A673 (cell line): ENCODE results near the gene EDAR. TPM values are rescaled to one million over a fixed set of nuclear protein-coding genes. Genes with fewer than 3 reads are reported as not detected.

Source experiments
- BruUV-seq: library from RNA; stranded (reverse); fragments of 400-500 nt; replicated peaks from 2 replicates; lab custom pipeline; 2021; lab: Mats Ljungman, UMichigan
- CTCF ChIA-PET: fragments of 300-600 bp; sonication (Branson Sonifier 250); formaldehyde crosslinking; loops from one replicate; lab custom pipeline; 2022; ENCODE audit warnings: antibody characterized with exemption; lab: Charles Lee
- POLR2A ChIA-PET: fragments of 300-600 bp; sonication (Branson Sonifier 250); formaldehyde crosslinking; loops from one replicate; lab custom pipeline; 2022; ENCODE audit warnings: antibody characterized with exemption; ENCODE audit not compliant: low non-redundant PET; lab: Charles Lee
- DNase-seq: peaks from one replicate; pipeline ENCODE4 v3.0.0-alpha.2; 2015; ENCODE audit warnings: low spot score
- H3K27ac ChIP-seq: fragments of 200-600 bp; sonication (generic); 2 replicates; pipeline ENCODE4 v1.5.1; 2016; ENCODE audit warnings: mixed run types, low read depth, mild to moderate bottlenecking, mixed read lengths, antibody characterized with exemption, low read length; ENCODE audit not compliant: poor library complexity, severe bottlenecking
- H3K27me3 ChIP-seq: fragments of 200-600 bp; sonication (generic); replicated peaks from 2 replicates; pipeline ENCODE4 v1.6.1; 2017; ENCODE audit warnings: mixed run types, low read depth, mild to moderate bottlenecking, mixed read lengths, antibody characterized with exemption, low read length; ENCODE audit not compliant: insufficient read depth, poor library complexity
- H3K36me3 ChIP-seq: fragments of 200-600 bp; sonication (generic); 2 replicates; pipeline ENCODE4 v1.6.1; 2016; ENCODE audit warnings: mixed run types, mild to moderate bottlenecking, mixed read lengths, antibody characterized with exemption, low read length; ENCODE audit not compliant: insufficient read depth, poor library complexity, severe bottlenecking
- H3K4me1 ChIP-seq: fragments of 200-600 bp; sonication (generic); 2 replicates; pipeline ENCODE4 v1.6.1; 2017; ENCODE audit warnings: mixed run types, mild to moderate bottlenecking, mixed read lengths, antibody characterized with exemption, low read length; ENCODE audit not compliant: insufficient read depth, poor library complexity, severe bottlenecking
- H3K4me3 ChIP-seq: fragments of 200-600 bp; sonication (generic); 2 replicates; pipeline ENCODE4 v1.5.1; 2016; ENCODE audit warnings: low read depth, mixed run types, mild to moderate bottlenecking, mixed read lengths, low read length; ENCODE audit not compliant: poor library complexity, severe bottlenecking
- H3K9me3 ChIP-seq: fragments of 200-600 bp; sonication (generic); 2 replicates; pipeline ENCODE4 v1.6.1; 2016; ENCODE audit warnings: mixed run types, low read depth, mild to moderate bottlenecking, mixed read lengths, antibody characterized with exemption, low read length; ENCODE audit not compliant: poor library complexity, severe bottlenecking
- EZH2 ChIP-seq: fragments of 200-600 bp; sonication (generic); IDR thresholded peaks from 2 replicates; pipeline ENCODE4 v1.6.1; 2017; ENCODE audit warnings: borderline replicate concordance, low read depth, mild to moderate bottlenecking, mixed read lengths, antibody characterized with exemption, low read length; ENCODE audit not compliant: poor library complexity, severe bottlenecking
- intact Hi-C: fragments of 100-400 bp; cut with micrococcal nuclease; formaldehyde crosslinking; loops from one replicate; pipeline ENCODE4 v1.10.0; 2022; ENCODE audit not compliant: unreplicated experiment
- total RNA-seq: library from RNA; stranded (reverse); gene quantifications from 2 replicates; pipeline ENCODE4 v1.2.3, GENCODE V29; 2021
- TF ChIP-seq, protein P1 (sequence below): fragments of 300-800, 200-600 bp; sonication (generic); conservative IDR thresholded peaks from 2 replicates; pipeline ENCODE4 v1.5.1; 2017; ENCODE audit warnings: low read depth, mild to moderate bottlenecking, antibody characterized with exemption, low read length, moderate library complexity, mixed read lengths

Gene EDAR
- total RNA-seq, 1 experiment from 2014 or later: not detected

DNA sequence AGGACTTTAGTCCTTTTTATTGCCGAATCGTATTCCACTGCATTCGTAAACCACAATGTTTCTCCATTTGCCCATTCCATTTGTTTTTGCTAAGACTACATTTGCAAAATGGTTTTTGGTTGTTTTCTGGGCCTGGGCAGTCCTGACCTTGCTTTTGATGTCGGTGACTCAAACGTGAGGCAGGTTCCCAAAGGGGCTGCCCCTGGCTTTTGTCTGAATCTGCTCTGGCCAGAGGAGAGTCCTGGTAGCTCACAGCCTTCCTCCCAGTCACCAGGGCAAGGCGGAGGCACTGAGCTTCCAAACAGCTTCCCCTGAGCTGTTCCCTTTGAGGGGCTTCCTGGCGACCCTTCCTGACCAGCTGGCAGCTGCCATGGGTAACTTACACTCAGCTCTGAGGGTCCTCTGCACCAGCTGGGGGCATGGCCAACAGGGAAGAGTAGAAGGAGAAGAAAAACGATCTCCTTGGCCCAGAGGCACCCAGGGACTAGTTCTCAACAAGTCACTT, 47.8 kb downstream of the EDAR start:
- Histone ChIP-seq H3K27me3 (peaks cover 3% of the 10 kb centered on the region), H3K36me3 (no peaks in the 10 kb centered on the region), H3K27ac (no peak overlapping the region), H3K4me1 (peaks cover 4% of the 10 kb centered on the region), H3K4me3 (no peak overlapping the region), H3K9me3 (peaks cover under 1% of the 10 kb centered on the region)
- BruUV-seq: no TSS peak
- no peak for DNase-seq
- CTCF ChIA-PET: no interaction called here
- intact Hi-C loops: no loop called here
- POLR2A ChIA-PET: no interaction called here
- TF ChIP-seq EZH2: no peak
- TF ChIP-seq, protein P1, sequence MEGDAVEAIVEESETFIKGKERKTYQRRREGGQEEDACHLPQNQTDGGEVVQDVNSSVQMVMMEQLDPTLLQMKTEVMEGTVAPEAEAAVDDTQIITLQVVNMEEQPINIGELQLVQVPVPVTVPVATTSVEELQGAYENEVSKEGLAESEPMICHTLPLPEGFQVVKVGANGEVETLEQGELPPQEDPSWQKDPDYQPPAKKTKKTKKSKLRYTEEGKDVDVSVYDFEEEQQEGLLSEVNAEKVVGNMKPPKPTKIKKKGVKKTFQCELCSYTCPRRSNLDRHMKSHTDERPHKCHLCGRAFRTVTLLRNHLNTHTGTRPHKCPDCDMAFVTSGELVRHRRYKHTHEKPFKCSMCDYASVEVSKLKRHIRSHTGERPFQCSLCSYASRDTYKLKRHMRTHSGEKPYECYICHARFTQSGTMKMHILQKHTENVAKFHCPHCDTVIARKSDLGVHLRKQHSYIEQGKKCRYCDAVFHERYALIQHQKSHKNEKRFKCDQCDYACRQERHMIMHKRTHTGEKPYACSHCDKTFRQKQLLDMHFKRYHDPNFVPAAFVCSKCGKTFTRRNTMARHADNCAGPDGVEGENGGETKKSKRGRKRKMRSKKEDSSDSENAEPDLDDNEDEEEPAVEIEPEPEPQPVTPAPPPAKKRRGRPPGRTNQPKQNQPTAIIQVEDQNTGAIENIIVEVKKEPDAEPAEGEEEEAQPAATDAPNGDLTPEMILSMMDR: no peak

DNA sequence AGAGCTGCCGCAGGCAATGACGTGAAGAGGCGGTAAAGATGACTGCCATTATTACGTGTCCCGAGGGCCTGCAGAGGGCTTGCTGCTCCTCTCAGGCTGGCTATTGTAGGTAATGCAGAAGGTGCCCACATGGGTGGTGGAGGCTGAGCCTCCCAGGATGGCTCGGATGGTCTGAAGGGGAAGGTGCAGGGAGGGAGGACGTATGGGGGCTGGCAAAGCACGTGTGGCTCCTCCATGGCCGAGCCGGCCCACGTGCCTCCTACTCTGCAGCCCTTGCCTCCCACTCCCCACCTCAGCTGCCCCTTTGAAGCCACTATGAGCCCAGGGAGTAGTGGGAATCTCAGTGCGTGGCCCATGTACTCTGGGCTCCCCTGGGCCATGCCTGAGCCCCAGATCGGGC, 48.9 kb downstream of the EDAR start:
- Histone ChIP-seq H3K4me1 (peaks cover 10% of the 10 kb centered on the region), H3K27me3 (peaks cover 3% of the 10 kb centered on the region), H3K4me3 (no peak overlapping the region), H3K27ac (no peak overlapping the region), H3K36me3 (no peaks in the 10 kb centered on the region), H3K9me3 (no peaks in the 10 kb centered on the region)
- DNase-seq: no peak
- intact Hi-C loops: no loop called here
- CTCF ChIA-PET: no interaction called here
- POLR2A ChIA-PET: no interaction called here
- TF ChIP-seq, protein P1: no peak
- no peak for TF ChIP-seq EZH2
- no TSS peak for BruUV-seq

- intact Hi-C loops: no loop called here
- Histone ChIP-seq H3K27me3 (peaks cover 3% of the 10 kb centered on the region), H3K36me3 (no peaks in the 10 kb centered on the region), H3K27ac (no peak overlapping the region), H3K4me3 (no peak overlapping the region), H3K9me3 (no peaks in the 10 kb centered on the region), H3K4me1 (peaks cover 28% of the 10 kb centered on the region)
- TF ChIP-seq, protein P1: no peak
- ChIA-PET POLR2A (no interaction called here), CTCF (no interaction called here)
- DNase-seq: no peak
- BruUV-seq: no TSS peak
Measured at GRCh38 chr2:108938077-108938710, 50.8 kb downstream of the EDAR start.
